Hematopoietic multipotent progenitor cell treated with erythropoietin and hydrocortisone succinate and interleukin-3 and kit ligand, for 17 days (in vitro differentiated cells): ENCODE data around the gene TCP11.

ENCODE experiments used
- DNase-seq: peaks from one replicate; pipeline ENCODE4 v3.0.0-alpha.2; 2015; ENCODE audit warnings: low spot score

The TCP11 gene

DNA sequence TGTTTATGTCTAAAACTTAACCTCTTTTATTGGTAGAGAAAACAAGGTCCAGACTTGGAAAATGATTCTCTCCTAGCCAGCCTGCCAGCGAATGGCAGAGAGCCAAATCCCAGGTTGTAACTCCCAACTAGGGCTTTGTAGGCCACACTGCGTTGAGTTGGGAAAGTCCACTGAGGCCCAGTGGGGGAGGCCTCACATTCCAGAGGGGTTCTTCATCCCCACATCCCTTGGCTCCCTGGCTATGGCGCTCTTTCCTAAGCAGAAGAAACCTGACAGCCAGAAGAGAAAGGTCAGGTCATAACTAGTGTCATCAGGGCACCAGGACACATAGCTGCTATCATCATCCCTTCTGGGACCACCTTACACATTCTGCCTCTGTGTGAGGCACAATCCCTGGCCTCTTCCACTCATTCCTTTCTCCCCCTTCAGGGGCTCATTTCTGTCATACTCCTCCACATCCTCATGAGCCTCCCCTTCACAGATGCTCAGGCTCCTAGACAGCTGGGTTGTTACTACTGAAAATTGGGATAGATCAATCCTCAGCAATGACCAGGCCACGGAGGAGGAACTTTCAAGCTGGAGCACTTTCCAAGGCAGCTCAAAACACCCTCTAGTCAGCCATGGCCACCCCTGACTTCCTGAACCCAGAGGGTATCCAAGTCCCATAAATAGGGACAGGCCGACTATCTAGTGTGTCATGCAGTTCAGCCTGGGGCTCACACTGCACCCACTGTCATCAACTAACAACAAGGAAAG lies 48.6 kb downstream of the TCP11 start:
- no peak for DNase-seq

DNA sequence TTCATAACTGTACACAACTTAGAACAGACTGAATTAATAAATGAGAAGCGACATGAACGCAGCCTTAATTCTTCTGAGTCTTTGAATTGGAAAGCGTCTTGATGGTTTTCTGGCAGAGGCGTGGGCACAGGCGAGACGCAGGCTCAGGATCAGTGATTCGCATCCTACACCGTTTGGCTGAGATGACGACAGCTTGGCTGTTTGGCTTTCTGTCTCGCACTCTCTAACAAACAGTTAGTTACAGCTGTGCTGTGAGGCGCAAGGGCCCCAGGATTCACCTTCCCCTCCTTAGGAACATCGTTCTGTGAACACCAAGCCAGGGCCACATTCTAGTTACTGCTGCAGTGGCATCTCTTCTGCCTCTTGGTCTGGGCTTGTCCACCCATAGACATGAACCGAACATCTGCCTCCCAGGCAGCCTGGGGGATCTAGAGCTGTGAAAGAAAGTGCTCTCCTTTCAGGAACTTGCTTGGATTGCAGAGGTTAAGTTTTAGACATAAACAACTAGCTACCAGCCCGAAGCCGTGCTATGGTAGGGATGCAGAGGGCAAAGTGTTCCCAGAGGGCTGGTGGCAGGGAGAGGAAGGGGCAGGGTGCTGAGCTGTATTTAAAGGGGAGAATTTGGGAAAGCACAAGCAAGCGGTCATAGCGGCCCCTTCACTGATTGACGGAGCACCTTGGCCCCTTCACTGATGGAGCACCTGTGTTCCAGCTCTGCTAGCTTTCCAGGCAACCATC lies 49.6 kb downstream of the TCP11 start:
- no peak for DNase-seq

GRCh38 chr6:35090734-35091133 lies 50.4 kb downstream of the TCP11 start:
- DNase-seq = no peak

- DNase-seq = no peak
These were observed 51.1 kb downstream of the TCP11 start for GRCh38 chr6:35089935-35090505.

DNA sequence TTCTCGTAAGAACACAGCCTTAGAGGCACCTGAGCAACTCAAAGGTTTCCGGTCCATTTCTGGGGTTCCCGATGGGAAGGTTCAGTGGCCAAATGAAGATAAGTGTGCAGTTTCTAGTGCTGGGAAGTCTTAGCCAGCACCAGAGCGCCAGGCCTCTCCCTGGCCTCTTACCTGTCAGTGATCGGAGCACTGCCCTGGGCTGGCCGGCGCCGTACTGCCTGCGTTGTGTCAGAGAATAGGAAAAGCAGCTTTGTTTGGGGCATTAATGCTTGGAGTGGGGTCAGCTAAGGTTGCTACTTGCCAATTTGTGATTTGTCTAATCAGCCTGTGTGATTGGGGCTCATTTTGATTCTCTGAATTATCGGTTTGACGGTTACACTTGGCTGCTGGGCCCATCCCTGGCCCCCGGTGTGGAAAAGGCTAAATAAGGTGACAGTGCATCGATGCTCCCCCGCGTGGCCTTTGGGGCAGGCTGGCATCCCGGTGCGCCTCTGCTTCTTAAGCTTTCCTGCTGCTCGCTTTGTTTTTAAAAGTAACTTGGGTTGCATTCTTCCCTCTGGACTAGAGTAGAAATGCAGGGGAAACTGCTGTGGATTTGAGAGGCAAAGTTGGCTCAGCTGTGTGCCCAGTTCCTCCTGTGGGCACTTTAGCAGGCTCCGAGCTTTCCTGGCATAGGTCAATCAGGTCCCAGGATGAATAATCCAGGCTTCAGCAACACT lies 51.8 kb downstream of the TCP11 start:
- DNase-seq = no peak

GRCh38 chr6:35088281-35089215 lies 52.6 kb downstream of the TCP11 start:
- no peak for DNase-seq

DNA sequence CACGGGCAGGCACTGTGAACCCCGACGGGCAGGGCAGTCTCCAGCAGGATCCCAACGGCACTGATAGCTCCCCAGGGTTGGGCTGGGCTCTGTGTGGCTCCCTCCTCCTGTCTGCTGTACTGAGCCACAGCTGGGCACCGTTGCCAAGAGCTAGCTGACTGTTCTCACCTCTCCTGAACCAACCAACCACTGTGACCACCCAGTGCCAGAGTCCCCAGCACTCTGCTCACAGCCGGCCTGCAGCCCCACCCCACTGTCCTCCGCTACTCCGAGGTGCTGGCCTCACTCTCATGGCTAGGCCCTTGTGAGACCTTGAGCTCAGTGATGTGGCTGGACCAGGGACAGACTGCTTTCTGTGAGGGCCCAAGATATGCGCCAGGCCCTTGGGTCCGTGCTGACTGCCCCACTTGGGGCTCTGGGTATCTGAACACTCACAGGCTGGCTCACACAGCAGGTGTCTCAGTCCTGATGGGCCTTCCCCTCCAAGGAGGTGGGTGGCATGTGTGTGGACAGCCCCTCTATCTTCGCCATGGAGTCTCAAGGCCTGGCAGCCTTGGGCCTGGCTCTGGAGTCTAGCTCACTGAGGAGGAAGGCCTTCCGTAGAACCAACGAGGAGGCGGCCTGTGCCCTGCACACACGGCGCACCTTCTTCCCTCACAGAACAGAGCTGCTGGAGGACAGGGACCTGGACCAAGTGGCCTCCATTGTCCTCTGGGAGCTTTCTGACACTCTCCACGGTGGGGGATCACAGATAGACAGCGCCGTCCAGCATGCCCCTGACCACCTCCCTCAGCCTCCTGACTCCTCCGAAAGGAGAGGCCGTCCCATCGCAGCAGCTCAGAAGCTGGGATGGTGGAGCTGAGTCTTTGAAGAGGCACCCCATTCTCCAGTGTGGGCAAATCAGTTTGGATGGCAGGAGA lies 53.5 kb downstream of the TCP11 start:
- no peak for DNase-seq

- DNase-seq = no peak
These were observed 54.3 kb downstream of the TCP11 start for GRCh38 chr6:35086636-35087360.

- no peak for DNase-seq
These were observed 54.9 kb downstream of the TCP11 start for GRCh38 chr6:35086282-35086632.

DNA sequence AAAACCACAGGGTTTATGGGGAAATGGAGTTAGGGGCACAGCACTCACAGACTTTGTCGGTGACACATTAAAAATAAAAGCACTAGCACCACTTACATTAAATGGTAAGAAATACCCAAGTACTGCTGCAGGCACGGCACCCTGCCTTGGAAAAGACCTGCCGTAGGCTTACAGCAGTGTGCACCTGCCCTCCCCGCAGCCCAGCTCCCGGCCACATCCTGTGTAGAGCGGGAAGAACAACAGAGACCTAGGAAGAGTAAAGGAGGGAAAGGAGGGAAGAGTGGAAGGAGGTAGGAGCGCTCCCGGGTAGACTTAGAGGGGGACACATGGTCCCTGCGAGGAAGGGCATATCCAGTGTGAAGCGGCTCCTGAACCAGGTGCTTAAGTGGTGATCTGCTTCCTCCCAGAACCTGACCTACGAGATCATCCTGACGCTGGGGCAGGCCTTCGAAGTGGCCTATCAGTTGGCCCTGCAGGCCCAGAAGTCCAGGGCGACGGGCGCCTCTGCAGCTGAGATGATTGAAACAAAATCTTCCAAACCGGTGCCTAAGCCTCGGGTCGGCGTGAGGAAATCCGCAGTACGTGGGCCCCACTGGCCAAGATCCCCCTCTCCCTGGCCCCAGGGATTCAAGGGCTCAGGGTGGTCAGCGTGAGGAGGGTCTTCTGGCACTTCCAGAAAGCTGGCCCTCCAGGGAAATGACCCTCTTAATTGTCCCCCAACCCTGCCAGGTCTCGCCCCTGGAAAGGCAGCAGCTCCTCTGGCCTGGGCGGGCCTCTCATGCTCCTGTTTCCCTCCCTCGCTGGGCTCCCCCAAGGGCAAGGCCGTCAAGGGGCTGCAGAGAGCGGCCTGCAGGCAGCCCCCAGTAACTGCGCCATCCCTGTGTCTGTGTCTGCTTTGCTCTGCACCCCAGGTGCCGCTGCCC lies 55.5 kb downstream of the TCP11 start:
- no peak for DNase-seq

- DNase-seq = no peak
These were observed 56.5 kb downstream of the TCP11 start for GRCh38 chr6:35084511-35085203.

- DNase-seq = no peak
These were observed 57.1 kb downstream of the TCP11 start for GRCh38 chr6:35084041-35084491.

DNA sequence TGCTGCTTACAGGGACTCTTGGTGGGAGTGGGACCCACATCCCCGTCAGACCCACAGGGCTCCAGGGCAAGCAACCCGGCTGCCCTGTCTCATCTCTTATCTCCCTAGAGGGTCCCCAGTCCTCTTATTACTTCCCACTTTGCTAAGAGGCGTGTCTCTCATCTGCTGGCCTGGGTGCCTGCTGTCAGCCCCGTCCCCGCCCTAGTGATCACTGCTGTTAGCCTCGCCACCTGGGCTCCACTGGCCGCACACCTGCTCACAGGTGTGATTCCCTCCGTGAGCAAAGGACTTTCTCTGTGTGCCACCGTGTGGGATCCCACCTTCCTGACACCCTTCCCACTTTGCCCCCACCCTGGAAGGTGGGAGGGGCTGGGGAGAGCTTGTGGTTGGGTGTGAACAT lies 57.6 kb downstream of the TCP11 start:
- DNase-seq = no peak

GRCh38 chr6:35082733-35083403 lies 58.3 kb downstream of the TCP11 start:
- no peak for DNase-seq

DNA sequence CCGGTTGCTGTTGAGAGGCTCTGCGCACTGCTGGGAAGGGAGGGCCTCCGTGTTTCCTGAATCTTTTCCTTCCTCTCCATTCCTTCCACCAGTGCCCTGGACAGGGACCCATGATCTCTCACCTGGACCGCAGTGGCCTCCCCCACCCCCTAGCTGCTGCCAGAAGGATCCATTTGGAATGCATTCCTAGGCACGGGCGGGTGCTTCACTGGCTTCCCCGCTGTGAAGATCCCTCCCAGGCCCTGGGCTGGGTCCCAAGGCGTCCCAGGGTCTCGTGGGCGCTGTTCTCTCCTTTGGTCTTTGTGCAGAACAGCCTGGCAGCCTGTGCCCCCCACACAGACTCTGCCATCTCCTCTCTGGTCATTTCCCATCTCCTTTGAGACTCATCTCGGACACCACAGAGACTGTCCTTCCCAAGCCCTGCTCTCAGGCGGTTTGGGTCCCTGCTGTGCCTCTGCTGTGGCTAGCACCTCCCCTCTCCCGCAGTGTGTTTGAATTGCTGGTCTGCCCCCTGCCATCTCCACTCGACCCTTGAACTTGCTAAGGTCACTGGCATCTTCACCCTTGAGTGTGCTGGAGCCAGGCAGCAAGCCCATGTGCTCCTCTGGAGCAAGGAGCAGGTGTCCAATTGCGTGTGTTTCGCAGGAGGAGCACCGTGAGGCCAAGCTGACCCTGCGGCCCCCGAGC lies 59.0 kb downstream of the TCP11 start:
- DNase-seq = no peak

DNA sequence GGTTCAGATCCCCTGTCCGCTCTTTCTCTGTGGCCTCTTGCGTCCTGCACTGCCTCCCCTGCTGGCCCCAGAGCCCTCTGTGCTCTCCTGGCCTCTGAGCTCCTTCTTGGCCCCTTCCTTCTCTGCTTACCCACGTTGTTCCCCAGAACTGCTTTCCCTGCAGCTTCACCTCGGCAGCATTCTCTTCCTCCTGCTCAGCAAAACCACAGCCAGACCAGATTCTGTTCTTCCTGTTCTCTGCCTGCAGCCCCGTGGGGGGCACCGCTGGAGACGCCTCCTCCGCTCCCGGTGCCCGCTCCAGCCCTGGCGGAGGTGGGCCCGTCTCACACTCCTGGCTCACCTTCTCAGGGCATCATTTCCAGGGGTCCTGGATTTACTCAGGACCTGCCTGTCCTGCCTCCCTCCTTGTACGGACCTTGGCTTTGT lies 59.7 kb downstream of the TCP11 start:
- DNase-seq = no peak
